ENCODE measurements around the gene HLA-DMA. TPM values are rescaled to one million over a fixed set of nuclear protein-coding genes. Genes with fewer than 3 reads are reported as not detected.

Gene HLA-DMA
- total and polyA plus RNA-seq, 2 of the 8 experiments (the other 6 are each of a cell fraction or from before 2014, with no cell fraction given), result 13.3 to 23.1 TPM

- TF ChIP-seq CHD7 (IDR thresholded peaks at IDR 0.05; ENCODE audit: insufficient replicate concordance, low read length), result no peak
- no peak for TF ChIP-seq CBX8 (IDR thresholded peaks at IDR 0.05; ENCODE audit: borderline replicate concordance, low read depth, low read length)
These were observed 878 bp upstream of the HLA-DMA start (continued) for GRCh38 chr6:32953775-32954174.

All from H1 (cell line).